Kidney (tissue), 22 donors: ENCODE data around the gene SENP8. TPM values are rescaled to one million over a fixed set of nuclear protein-coding genes. Genes with fewer than 3 reads are reported as not detected.
A peak's percentile ranks its signal among the peaks of the same experiment; 100 is the strongest.
"Not testable (repeated sequence)": the region's sequence is repeated elsewhere in the genome, so short reads cannot be mapped to it uniquely, and the experiment has no call there.

ENCODE experiments used
- DNase-seq, 5 donors: peaks; one replicate each; pipeline ENCODE4 v3.0.0-alpha.2; 2013 to 2020
- FAIRE-seq: peaks from 2 replicates; lab custom pipeline; 2012; peaks lifted over from hg19 to GRCh38; lab: Jason Lieb, UNC
- H3K27ac ChIP-seq, 2 donors: one replicate each; pipeline ENCODE4 v1.7.0; 2013; ENCODE audit warnings: low read depth in 2 of 2, low read length in 2 of 2, inconsistent platforms in 1 of 2
- H3K27me3 ChIP-seq: one replicate; pipeline ENCODE4 v1.7.1; 2013; ENCODE audit warnings: low read length, inconsistent platforms; ENCODE audit not compliant: control insufficient read depth, insufficient read depth
- H3K36me3 ChIP-seq, 3 donors: one replicate each; pipeline versions ENCODE4 v1.7.0 to v1.7.1; 2013; ENCODE audit warnings: low read length in 3 of 3, control low read depth in 1 of 3, inconsistent platforms in 1 of 3; ENCODE audit not compliant: insufficient read depth in 3 of 3, control insufficient read depth in 2 of 3
- H3K4me1 ChIP-seq, 3 donors: one replicate each; pipeline versions ENCODE4 v1.7.0 to v1.7.1; 2013; ENCODE audit warnings: low read length in 3 of 3, inconsistent platforms in 1 of 3, low read depth in 1 of 3; ENCODE audit not compliant: control insufficient read depth in 2 of 3, insufficient read depth in 2 of 3
- H3K4me3 ChIP-seq, 3 donors: one replicate each; pipeline versions ENCODE4 v1.7.0 to v1.8.1; 2013; ENCODE audit warnings: low read length in 3 of 3, control low read depth in 1 of 3, inconsistent platforms in 1 of 3
- H3K9ac ChIP-seq, 3 donors: one replicate each; pipeline versions ENCODE4 v1.7.0 to v1.7.1; 2013; ENCODE audit warnings: low read length in 3 of 3, control low read depth in 1 of 3, inconsistent platforms in 1 of 3
- H3K9me3 ChIP-seq, 3 donors: one replicate each; pipeline versions ENCODE4 v1.7.0 to v1.7.1; 2013; ENCODE audit warnings: low read length in 3 of 3, control low read depth in 1 of 3, inconsistent platforms in 1 of 3; ENCODE audit not compliant: control insufficient read depth in 2 of 3, insufficient read depth in 1 of 3
- CTCF ChIP-seq: IDR thresholded peaks from 3 replicates; pipeline ENCODE4 v1.5.1; 2012; ENCODE audit warnings: mild to moderate bottlenecking, moderate library complexity, borderline replicate concordance; ENCODE audit not compliant: insufficient read depth; ENCODE audit errors: extremely low read depth
- intact Hi-C: fragments of 100-400 bp; cut with DNase I; formaldehyde crosslinking; loops from one replicate; pipeline ENCODE4 v1.11.1; 2022
- long read RNA-seq, 10 donors: library from polyadenylated mRNA in 1 of 10; unstranded in 1 of 10; transcript quantifications; one replicate each; pipeline ENCODE4 v2.0.0 and lab custom pipeline, GENCODE V29; 2021 to 2026
- polyA plus RNA-seq: library from polyadenylated mRNA; stranded (reverse); fragments of 350-450 nt; fragmentation: Illumina TruSeq; extraction: RNeasy Lipid Tissue Mini Kit (QIAGEN cat#74804); gene quantifications from one replicate; pipeline ENCODE4 v1.2.3, GENCODE V29; 2014; ENCODE audit warnings: low read depth, low replicate concordance; ENCODE audit not compliant: insufficient read depth
- total RNA-seq: library from RNA; stranded (reverse); fragmentation: NEBNext Ultra II Directional; extraction: Animal tissue kit (Norgen Biotek cat#: 25700); gene quantifications from one replicate; pipeline ENCODE4 v1.2.1, GENCODE V29; 2021
- donor health status: control.
- donor health status: control.
- donor health status: control.
- donor health status: control.
- donor health status: control.
- donor health status: DM: yes; HTN: yes; CAD: no.
- donor health status: Normal renal cell carcinoma (clear cell type).

The SENP8 gene
- total RNA-seq: 4.8 TPM
- polyA plus RNA-seq: 5.6 TPM
- long read RNA-seq, donor 1, full-length matches to known transcripts: 2 of 2 reads
- long read RNA-seq, donor 1, partial matches to known transcripts: 0 of 2 reads
- long read RNA-seq, donor 1, other reads (novel, unspliced or antisense): 0 of 2 reads
- long read RNA-seq, donor 2, full-length matches to known transcripts: 3 of 3 reads
- long read RNA-seq, donor 2, partial matches to known transcripts: 0 of 3 reads
- long read RNA-seq, donor 2, other reads (novel, unspliced or antisense): 0 of 3 reads
- long read RNA-seq, donor 3, full-length matches to known transcripts: 6 of 6 reads
- long read RNA-seq, donor 3, partial matches to known transcripts: 0 of 6 reads
- long read RNA-seq, donor 3, other reads (novel, unspliced or antisense): 0 of 6 reads
- long read RNA-seq, donor 4, full-length matches to known transcripts: 1 of 774 reads
- long read RNA-seq, donor 4, partial matches to known transcripts: 545 of 774 reads
- long read RNA-seq, donor 4, other reads (novel, unspliced or antisense): 228 of 774 reads
- long read RNA-seq, donor 5: 0 reads
- long read RNA-seq, donor 6, full-length matches to known transcripts: 7 of 7 reads
- long read RNA-seq, donor 6, partial matches to known transcripts: 0 of 7 reads
- long read RNA-seq, donor 6, other reads (novel, unspliced or antisense): 0 of 7 reads
- long read RNA-seq, donor 7, full-length matches to known transcripts: 4 of 5 reads
- long read RNA-seq, donor 7, partial matches to known transcripts: 1 of 5 reads
- long read RNA-seq, donor 7, other reads (novel, unspliced or antisense): 0 of 5 reads
- long read RNA-seq, donor 8, full-length matches to known transcripts: 5 of 5 reads
- long read RNA-seq, donor 8, partial matches to known transcripts: 0 of 5 reads
- long read RNA-seq, donor 8, other reads (novel, unspliced or antisense): 0 of 5 reads
- long read RNA-seq, donor 9, full-length matches to known transcripts: 1 of 1 reads
- long read RNA-seq, donor 9, partial matches to known transcripts: 0 of 1 reads
- long read RNA-seq, donor 9, other reads (novel, unspliced or antisense): 0 of 1 reads
- long read RNA-seq, donor 10, full-length matches to known transcripts: 1 of 1 reads
- long read RNA-seq, donor 10, partial matches to known transcripts: 0 of 1 reads
- long read RNA-seq, donor 10, other reads (novel, unspliced or antisense): 0 of 1 reads

GRCh38 chr15:72118017-72118978, at the start of gene SENP8, which contains the start of gene MYO9A:
SENP8 (plus strand) TSS chr15:72118403; CDS start chr15:72139624, 21,221 bp downstream.
MYO9A (minus strand) TSS chr15:72118150; CDS start chr15:72046563, 71,587 bp downstream.
- peaks cover 2 to 18% (median 7%) of the 10 kb centered on the region in 3 donors for H3K4me1 ChIP-seq
- H3K4me3 ChIP-seq: peak within 1 kb of the TSS; percentile 97 to 100 (median 98)
- peak within 1 kb of the TSS; percentile 97 to 99 for H3K27ac ChIP-seq
- peak within 1 kb of the TSS; percentile 91 to 97 (median 96) for H3K9ac ChIP-seq
- no peaks in the 10 kb centered on the region for H3K36me3 ChIP-seq
- no peaks in the 10 kb centered on the region for H3K27me3 ChIP-seq
- FAIRE-seq (no peak), DNase-seq (peak; percentile 99 to 100 (median 99))
- H3K9me3 ChIP-seq: no peaks in the 10 kb centered on the region
- intact Hi-C loops: no loop called here
- no peak for TF ChIP-seq CTCF

- Histone ChIP-seq H3K9ac (no peak overlapping the region), H3K4me1 (no peaks in the 10 kb centered on the region), H3K27ac (no peak overlapping the region), H3K27me3 (no peaks in the 10 kb centered on the region), H3K36me3 (no peaks in the 10 kb centered on the region), H3K4me3 (no peak overlapping the region), H3K9me3 (no peaks in the 10 kb centered on the region)
- FAIRE-seq: no peak
- no peak for DNase-seq
- TF ChIP-seq CTCF: no peak
- intact Hi-C loops: no loop called here
These were observed 49.3 kb upstream of the SENP8 start for GRCh38 chr15:72068856-72069255.

- H3K36me3 ChIP-seq: no peaks in the 10 kb centered on the region
- H3K9me3 ChIP-seq: no peaks in the 10 kb centered on the region
- TF ChIP-seq CTCF: no peak
- FAIRE-seq (no peak), DNase-seq (no peak)
- no peaks in the 10 kb centered on the region for H3K4me1 ChIP-seq
- H3K4me3 ChIP-seq: no peak overlapping the region
- H3K27me3 ChIP-seq: no peaks in the 10 kb centered on the region
- H3K9ac ChIP-seq: no peak overlapping the region
- H3K27ac ChIP-seq: no peak overlapping the region
- intact Hi-C loops: no loop called here
These were observed 47.3 kb upstream of the SENP8 start for GRCh38 chr15:72070817-72071447.

- FAIRE-seq, H3K36me3 ChIP-seq, DNase-seq, H3K9ac ChIP-seq, H3K27ac ChIP-seq, H3K9me3 ChIP-seq, intact Hi-C loops, H3K27me3 ChIP-seq, H3K4me3 ChIP-seq, H3K4me1 ChIP-seq: not testable (repeated sequence)
These were observed 46.8 kb upstream of the SENP8 start for GRCh38 chr15:72071448-72071825.
